SK-N-SH treated with all-trans-retinoic acid at 6 μM for 48 hours (cell line): ENCODE results near the gene FUT4.
"Not testable (repeated sequence)": the region's sequence is repeated elsewhere in the genome, so short reads cannot be mapped to it uniquely, and the experiment has no call there.

Source experiments
- ATAC-seq: fragments of 200-7000 bp; cut with Tn5 transposase; 3 replicates; pipeline ENCODE4 v1.9.1; 2020; ENCODE audit warnings: mild to moderate bottlenecking, moderate library complexity
- ARNTL ChIP-seq: fragments of 450-650 bp; formaldehyde crosslinking; IDR thresholded peaks from 2 replicates; pipeline ENCODE4 v1.5.0; 2020; ENCODE audit warnings: low read depth, mild to moderate bottlenecking, moderate library complexity, borderline replicate concordance
- BACH2 ChIP-seq: fragments of 250-450 bp; sonication (Bioruptor Pico); IDR thresholded peaks from 2 replicates; pipeline ENCODE4 v1.9.0; 2021; ENCODE audit warnings: mild to moderate bottlenecking, borderline replicate concordance
- CREB5 ChIP-seq: fragments of 250-450 bp; sonication (Bioruptor Pico); IDR thresholded peaks from 2 replicates; pipeline ENCODE4 v1.5.1; 2020; ENCODE audit warnings: low read depth, mild to moderate bottlenecking, moderate library complexity
- CSDC2 ChIP-seq: fragments of 250-450 bp; sonication (Bioruptor Pico); IDR thresholded peaks from 2 replicates; pipeline ENCODE4 v1.5.0; 2020; ENCODE audit warnings: mild to moderate bottlenecking, moderate library complexity
- ESRRG ChIP-seq: fragments of 250-450 bp; sonication (Bioruptor Pico); IDR thresholded peaks from 2 replicates; pipeline ENCODE4 v1.6.1; 2021; ENCODE audit warnings: mild to moderate bottlenecking
- GLIS3 ChIP-seq: fragments of 250-450 bp; sonication (Bioruptor Pico); IDR thresholded peaks from 2 replicates; pipeline ENCODE4 v1.5.0; 2020; ENCODE audit warnings: mild to moderate bottlenecking, moderate library complexity
- ISL1 ChIP-seq: fragments of 250-450 bp; sonication (Bioruptor Pico); IDR thresholded peaks from 2 replicates; pipeline ENCODE4 v2.1.2; 2022; ENCODE audit warnings: mild to moderate bottlenecking, moderate library complexity
- OSR1 ChIP-seq: fragments of 250-450 bp; sonication (Bioruptor Pico); IDR thresholded peaks from 2 replicates; pipeline ENCODE4 v1.8.0; 2022; ENCODE audit warnings: moderate library complexity, mild to moderate bottlenecking, inconsistent platforms
- PATZ1 ChIP-seq: fragments of 250-450 bp; sonication (Bioruptor Pico); IDR thresholded peaks from 2 replicates; pipeline ENCODE4 v1.8.0; 2020; ENCODE audit warnings: mild to moderate bottlenecking, moderate library complexity, borderline replicate concordance
- POU6F1 ChIP-seq: fragments of 250-450 bp; sonication (Bioruptor Pico); IDR thresholded peaks from 2 replicates; pipeline ENCODE4 v1.8.0; 2021; ENCODE audit warnings: low read depth, mild to moderate bottlenecking, moderate library complexity, borderline replicate concordance
- PPARA ChIP-seq: fragments of 250-450 bp; sonication (Bioruptor Pico); IDR thresholded peaks from 2 replicates; pipeline ENCODE4 v1.5.0; 2020; ENCODE audit warnings: mild to moderate bottlenecking, borderline replicate concordance
- RARB ChIP-seq: fragments of 250-450 bp; sonication (Bioruptor Pico); IDR thresholded peaks from 2 replicates; pipeline ENCODE4 v1.8.0; 2021; ENCODE audit warnings: mild to moderate bottlenecking, moderate library complexity
- SNAI2 ChIP-seq: fragments of 250-450 bp; sonication (Bioruptor Pico); IDR thresholded peaks from 2 replicates; pipeline ENCODE4 v1.5.0; 2020; ENCODE audit warnings: mild to moderate bottlenecking, moderate library complexity
- TCF4 ChIP-seq: fragments of 250-450 bp; sonication (Bioruptor Pico); IDR thresholded peaks from 2 replicates; pipeline ENCODE4 v1.8.0; 2021; ENCODE audit warnings: mild to moderate bottlenecking, moderate library complexity, borderline replicate concordance
- TOX ChIP-seq: fragments of 250-450 bp; sonication (Bioruptor Pico); IDR thresholded peaks from 2 replicates; pipeline ENCODE4 v1.8.0; 2021; ENCODE audit warnings: mild to moderate bottlenecking, moderate library complexity, borderline replicate concordance
- TSHZ2 ChIP-seq: fragments of 250-450 bp; sonication (Bioruptor Pico); IDR thresholded peaks from 2 replicates; pipeline ENCODE4 v1.5.0; 2020; ENCODE audit warnings: mild to moderate bottlenecking, moderate library complexity
- ZFP3 ChIP-seq: fragments of 250-450 bp; sonication (Bioruptor Pico); IDR thresholded peaks from 2 replicates; pipeline ENCODE4 v1.5.0; 2020; ENCODE audit warnings: mild to moderate bottlenecking, moderate library complexity
- ZFP30 ChIP-seq: fragments of 450-650 bp; formaldehyde crosslinking; IDR thresholded peaks from 2 replicates; pipeline ENCODE4 v1.5.0; 2022; ENCODE audit warnings: mild to moderate bottlenecking, moderate library complexity
- ZNF565 ChIP-seq: fragments of 450-650 bp; formaldehyde crosslinking; conservative IDR thresholded peaks from 2 replicates; pipeline ENCODE4 v1.5.0; 2020; ENCODE audit warnings: low read depth, mild to moderate bottlenecking, moderate library complexity
- ZNF70 ChIP-seq: fragments of 450-650 bp; formaldehyde crosslinking; IDR thresholded peaks from 2 replicates; pipeline ENCODE4 v1.5.0; 2020; ENCODE audit warnings: mild to moderate bottlenecking, moderate library complexity
- ZNF8 ChIP-seq: fragments of 450-650 bp; formaldehyde crosslinking; IDR thresholded peaks from 2 replicates; pipeline ENCODE4 v1.5.0; 2020; ENCODE audit warnings: mild to moderate bottlenecking, moderate library complexity

FUT4 gene

GRCh38 chr11:94500181-94500580, 43.5 kb upstream of the FUT4 start:
- no peak for ATAC-seq
- TF ChIP-seq GLIS3 (CRISPR knock-in tag) (no peak), ESRRG (CRISPR knock-in tag) (no peak), ISL1 (CRISPR knock-in tag) (no peak), SNAI2 (no peak), RARB (CRISPR knock-in tag) (no peak), ZNF565 (CRISPR knock-in tag) (no peak), TCF4 (CRISPR knock-in tag) (no peak), PPARA (no peak), CSDC2 (CRISPR knock-in tag) (no peak), ARNTL (CRISPR knock-in tag) (no peak), ZNF70 (CRISPR knock-in tag) (no peak), CREB5 (CRISPR knock-in tag) (no peak), ZFP3 (CRISPR knock-in tag) (no peak), BACH2 (CRISPR knock-in tag) (no peak), TOX (no peak)

- TF ChIP-seq ZNF8 (CRISPR knock-in tag) (no peak), ZFP30 (CRISPR knock-in tag) (no peak), TCF4 (CRISPR knock-in tag) (no peak), ISL1 (CRISPR knock-in tag) (no peak), TOX (no peak), CREB5 (CRISPR knock-in tag) (no peak), TSHZ2 (CRISPR knock-in tag) (no peak), ZNF565 (CRISPR knock-in tag) (no peak), GLIS3 (CRISPR knock-in tag) (no peak), ZNF70 (CRISPR knock-in tag) (no peak), OSR1 (no peak), ARNTL (CRISPR knock-in tag) (no peak), POU6F1 (CRISPR knock-in tag) (no peak), SNAI2 (no peak), RARB (CRISPR knock-in tag) (no peak), ZFP3 (CRISPR knock-in tag) (no peak), PATZ1 (CRISPR knock-in tag) (no peak), ESRRG (CRISPR knock-in tag) (no peak)
- ATAC-seq, result no peak
Observed at GRCh38 chr11:94501522-94501921, 42.2 kb upstream of the FUT4 start.

GRCh38 chr11:94504689-94505293, 38.9 kb upstream of the FUT4 start:
- peak; percentile 80 for ATAC-seq
- no peak for TF ChIP-seq SNAI2
- no peak for TF ChIP-seq BACH2 (CRISPR knock-in tag)
- no peak for TF ChIP-seq ARNTL (CRISPR knock-in tag)
- no peak for TF ChIP-seq ZFP3 (CRISPR knock-in tag)
- TF ChIP-seq ZNF8 (CRISPR knock-in tag), result no peak
- no peak for TF ChIP-seq GLIS3 (CRISPR knock-in tag)
- TF ChIP-seq ISL1 (CRISPR knock-in tag), result no peak
- TF ChIP-seq, all 23 proteins: peak for 0

- not testable (repeated sequence) for ATAC-seq
Observed at GRCh38 chr11:94506513-94506912, 37.2 kb upstream of the FUT4 start.
